GM12875 (cell line): ENCODE measurements around the gene RIBC2.

Source experiments
- H3K4me3 ChIP-seq: one replicate; pipeline ENCODE4 v1.5.1; 2011; ENCODE audit warnings: low read depth, low read length, control low read depth
- TF ChIP-seq, protein P1 (sequence below): IDR thresholded peaks from 2 replicates; pipeline ENCODE4 v1.5.1; 2011; ENCODE audit warnings: low read depth, mild to moderate bottlenecking, control low read depth, inconsistent platforms, low read length, moderate library complexity, borderline replicate concordance; ENCODE audit not compliant: insufficient read depth

Gene RIBC2

DNA sequence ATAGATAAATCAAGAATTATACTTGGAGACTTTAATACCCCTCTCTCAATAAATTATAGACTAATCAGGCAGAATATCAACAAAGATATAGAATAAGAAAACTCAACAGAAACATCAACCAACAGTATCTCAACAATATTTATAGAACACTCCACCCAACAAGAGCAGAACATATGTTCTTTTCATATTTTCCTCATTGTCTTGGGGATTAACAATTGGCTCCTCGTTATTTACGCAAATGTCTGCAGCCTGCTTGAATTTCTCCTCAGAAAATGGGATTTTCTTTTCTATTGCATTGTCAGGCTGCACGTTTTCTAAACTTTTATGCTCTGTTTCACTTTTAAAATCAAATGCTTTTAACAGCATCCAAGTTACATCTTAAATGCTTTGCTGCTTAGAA, 52.1 kb downstream of the RIBC2 start:
- no peak overlapping the region for H3K4me3 ChIP-seq
- TF ChIP-seq, protein P1, sequence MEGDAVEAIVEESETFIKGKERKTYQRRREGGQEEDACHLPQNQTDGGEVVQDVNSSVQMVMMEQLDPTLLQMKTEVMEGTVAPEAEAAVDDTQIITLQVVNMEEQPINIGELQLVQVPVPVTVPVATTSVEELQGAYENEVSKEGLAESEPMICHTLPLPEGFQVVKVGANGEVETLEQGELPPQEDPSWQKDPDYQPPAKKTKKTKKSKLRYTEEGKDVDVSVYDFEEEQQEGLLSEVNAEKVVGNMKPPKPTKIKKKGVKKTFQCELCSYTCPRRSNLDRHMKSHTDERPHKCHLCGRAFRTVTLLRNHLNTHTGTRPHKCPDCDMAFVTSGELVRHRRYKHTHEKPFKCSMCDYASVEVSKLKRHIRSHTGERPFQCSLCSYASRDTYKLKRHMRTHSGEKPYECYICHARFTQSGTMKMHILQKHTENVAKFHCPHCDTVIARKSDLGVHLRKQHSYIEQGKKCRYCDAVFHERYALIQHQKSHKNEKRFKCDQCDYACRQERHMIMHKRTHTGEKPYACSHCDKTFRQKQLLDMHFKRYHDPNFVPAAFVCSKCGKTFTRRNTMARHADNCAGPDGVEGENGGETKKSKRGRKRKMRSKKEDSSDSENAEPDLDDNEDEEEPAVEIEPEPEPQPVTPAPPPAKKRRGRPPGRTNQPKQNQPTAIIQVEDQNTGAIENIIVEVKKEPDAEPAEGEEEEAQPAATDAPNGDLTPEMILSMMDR: no peak

DNA sequence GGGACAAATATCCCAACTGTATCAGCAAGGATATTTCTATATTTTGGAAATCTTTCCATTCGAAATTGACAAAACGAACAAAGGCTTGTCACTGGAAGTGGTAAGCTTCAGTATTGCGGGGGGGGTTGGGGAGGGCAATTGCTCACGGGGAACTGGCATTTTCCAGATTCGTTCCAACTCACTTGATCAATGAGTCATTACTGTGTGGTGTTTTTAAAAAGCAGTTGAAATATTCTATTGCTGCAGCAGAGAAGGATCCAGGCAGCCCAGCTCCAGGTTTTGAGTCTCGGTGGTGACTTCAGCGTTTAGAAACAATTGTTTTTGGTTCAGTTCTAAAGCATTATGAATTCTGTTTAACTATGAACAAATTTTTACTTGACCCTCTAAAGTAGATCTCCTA, 55.4 kb downstream of the RIBC2 start:
- TF ChIP-seq, protein P1: no peak
- H3K4me3 ChIP-seq: no peak overlapping the region

GRCh38 chr22:45469281-45470073, 56.0 kb downstream of the RIBC2 start:
- TF ChIP-seq, protein P1: no peak
- H3K4me3 ChIP-seq: no peak overlapping the region

- no peak overlapping the region for H3K4me3 ChIP-seq
These were observed 57.4 kb downstream of the RIBC2 start for GRCh38 chr22:45470871-45471270.

GRCh38 chr22:45472426-45472825, 58.9 kb downstream of the RIBC2 start:
- TF ChIP-seq, protein P1: no peak
- no peak overlapping the region for H3K4me3 ChIP-seq

More at GRCh38 chr22:45470871-45471270, 57.4 kb downstream of the RIBC2 start:
- TF ChIP-seq, protein P1: no peak

DNA sequence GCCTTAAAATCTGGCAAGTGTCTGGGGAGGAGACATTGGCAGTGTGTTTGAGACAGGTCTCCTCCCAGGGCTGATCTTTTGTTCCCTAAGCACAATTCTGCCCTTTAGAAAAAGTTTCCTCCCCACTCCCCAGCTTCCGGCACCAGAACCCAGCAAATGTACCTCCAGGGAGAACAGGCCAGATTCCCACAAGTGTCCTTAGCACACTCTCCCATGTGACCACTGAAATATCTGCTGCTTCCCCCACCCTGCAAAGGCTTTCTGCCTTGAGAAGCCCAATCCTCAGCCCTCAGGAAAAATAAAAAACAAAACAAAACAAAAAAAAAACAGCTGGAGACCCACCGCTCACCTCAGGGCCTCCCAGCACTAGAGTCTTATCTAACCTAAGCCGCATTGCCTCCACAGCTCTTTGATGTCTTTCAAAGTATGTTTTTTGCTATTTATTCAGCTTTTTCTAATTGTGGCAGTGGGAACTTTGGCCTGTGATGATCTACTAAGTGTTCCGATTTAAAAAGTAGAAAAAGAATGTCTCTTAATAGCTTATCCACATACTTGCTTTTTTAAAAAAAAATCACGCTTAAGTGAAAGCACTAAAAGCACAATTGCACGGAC, 60.2 kb downstream of the RIBC2 start:
- TF ChIP-seq, protein P1: no peak
- H3K4me3 ChIP-seq: no peak overlapping the region
